Measurements from ENCODE around the gene ACTA1.

DNA sequence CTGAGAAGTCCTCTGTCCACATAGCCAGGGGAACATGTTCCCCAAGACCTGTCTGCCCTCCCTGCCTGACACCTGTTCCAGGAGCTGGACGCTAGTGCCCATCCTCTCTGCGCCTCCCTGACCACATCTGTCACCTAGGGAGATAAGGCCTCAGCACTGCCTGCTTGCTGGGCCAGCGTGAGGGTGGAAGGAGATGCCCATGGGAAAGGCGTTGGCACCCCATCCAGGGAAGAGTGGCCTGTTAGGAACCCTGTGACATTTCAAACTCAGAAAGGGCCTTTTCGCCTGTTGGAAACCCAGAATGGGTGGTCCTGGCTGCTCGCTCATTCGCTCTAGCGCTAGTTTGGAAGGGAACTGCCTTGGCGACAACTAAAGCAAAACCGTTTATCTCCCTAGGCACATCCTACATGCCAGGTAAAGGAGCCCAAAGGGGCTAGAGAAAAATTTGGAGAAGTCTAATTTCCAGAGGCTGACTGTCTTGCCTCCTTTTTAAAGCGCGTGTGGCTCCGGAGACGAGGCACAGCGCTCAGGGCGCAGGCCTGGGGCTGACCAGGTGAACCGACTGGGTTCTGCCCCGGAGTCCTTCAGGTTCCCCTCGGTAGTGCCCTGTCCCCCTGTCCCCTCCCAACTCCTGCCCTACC, 410 bp downstream of the ACTA1 start:
- TF ChIP-seq, protein P1, sequence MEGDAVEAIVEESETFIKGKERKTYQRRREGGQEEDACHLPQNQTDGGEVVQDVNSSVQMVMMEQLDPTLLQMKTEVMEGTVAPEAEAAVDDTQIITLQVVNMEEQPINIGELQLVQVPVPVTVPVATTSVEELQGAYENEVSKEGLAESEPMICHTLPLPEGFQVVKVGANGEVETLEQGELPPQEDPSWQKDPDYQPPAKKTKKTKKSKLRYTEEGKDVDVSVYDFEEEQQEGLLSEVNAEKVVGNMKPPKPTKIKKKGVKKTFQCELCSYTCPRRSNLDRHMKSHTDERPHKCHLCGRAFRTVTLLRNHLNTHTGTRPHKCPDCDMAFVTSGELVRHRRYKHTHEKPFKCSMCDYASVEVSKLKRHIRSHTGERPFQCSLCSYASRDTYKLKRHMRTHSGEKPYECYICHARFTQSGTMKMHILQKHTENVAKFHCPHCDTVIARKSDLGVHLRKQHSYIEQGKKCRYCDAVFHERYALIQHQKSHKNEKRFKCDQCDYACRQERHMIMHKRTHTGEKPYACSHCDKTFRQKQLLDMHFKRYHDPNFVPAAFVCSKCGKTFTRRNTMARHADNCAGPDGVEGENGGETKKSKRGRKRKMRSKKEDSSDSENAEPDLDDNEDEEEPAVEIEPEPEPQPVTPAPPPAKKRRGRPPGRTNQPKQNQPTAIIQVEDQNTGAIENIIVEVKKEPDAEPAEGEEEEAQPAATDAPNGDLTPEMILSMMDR (IDR thresholded peaks at IDR 0.05): no peak
- no peak for TF ChIP-seq ZFX (IDR thresholded peaks at IDR 0.05; ENCODE audit: borderline replicate concordance)

Data from 22Rv1 (cell line).